Measurements from ENCODE around the gene SGCE.

SGCE gene

GRCh38 chr7:94634502-94634901 is 21.4 kb downstream of the SGCE start:
- no peak for TF ChIP-seq ZFX (IDR thresholded peaks at IDR 0.05; ENCODE audit: borderline replicate concordance)
- TF ChIP-seq, protein P1, sequence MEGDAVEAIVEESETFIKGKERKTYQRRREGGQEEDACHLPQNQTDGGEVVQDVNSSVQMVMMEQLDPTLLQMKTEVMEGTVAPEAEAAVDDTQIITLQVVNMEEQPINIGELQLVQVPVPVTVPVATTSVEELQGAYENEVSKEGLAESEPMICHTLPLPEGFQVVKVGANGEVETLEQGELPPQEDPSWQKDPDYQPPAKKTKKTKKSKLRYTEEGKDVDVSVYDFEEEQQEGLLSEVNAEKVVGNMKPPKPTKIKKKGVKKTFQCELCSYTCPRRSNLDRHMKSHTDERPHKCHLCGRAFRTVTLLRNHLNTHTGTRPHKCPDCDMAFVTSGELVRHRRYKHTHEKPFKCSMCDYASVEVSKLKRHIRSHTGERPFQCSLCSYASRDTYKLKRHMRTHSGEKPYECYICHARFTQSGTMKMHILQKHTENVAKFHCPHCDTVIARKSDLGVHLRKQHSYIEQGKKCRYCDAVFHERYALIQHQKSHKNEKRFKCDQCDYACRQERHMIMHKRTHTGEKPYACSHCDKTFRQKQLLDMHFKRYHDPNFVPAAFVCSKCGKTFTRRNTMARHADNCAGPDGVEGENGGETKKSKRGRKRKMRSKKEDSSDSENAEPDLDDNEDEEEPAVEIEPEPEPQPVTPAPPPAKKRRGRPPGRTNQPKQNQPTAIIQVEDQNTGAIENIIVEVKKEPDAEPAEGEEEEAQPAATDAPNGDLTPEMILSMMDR (IDR thresholded peaks at IDR 0.05): no peak
- H3K27ac ChIP-seq: no peak overlapping the region

DNA sequence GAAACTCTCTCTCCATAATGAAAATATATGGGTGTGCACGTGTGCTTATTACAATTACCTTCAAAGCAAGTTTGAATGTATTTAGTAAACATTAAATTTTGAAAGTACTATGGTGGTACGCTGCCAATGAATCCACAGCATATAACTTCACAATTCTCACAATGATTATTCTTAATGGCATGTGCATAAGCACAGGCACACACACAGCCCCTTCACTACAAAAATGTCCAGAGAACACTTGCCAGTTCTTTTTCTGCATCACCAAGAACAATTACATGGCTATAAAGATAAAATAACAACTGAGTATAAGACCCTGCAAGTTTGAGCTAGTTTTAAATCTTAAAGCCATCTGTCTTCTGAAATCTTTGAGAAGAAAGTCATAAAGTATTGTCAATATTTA is 22.2 kb downstream of the SGCE start:
- TF ChIP-seq ZFX (IDR thresholded peaks at IDR 0.05; ENCODE audit: borderline replicate concordance): no peak
- TF ChIP-seq, protein P1 (IDR thresholded peaks at IDR 0.05): no peak
- H3K27ac ChIP-seq: no peak overlapping the region

- TF ChIP-seq ZFX (IDR thresholded peaks at IDR 0.05; ENCODE audit: borderline replicate concordance): no peak
- TF ChIP-seq, protein P1 (IDR thresholded peaks at IDR 0.05): no peak
- H3K27ac ChIP-seq: no peak overlapping the region
Observed at GRCh38 chr7:94633014-94633341, 23.0 kb downstream of the SGCE start.

DNA sequence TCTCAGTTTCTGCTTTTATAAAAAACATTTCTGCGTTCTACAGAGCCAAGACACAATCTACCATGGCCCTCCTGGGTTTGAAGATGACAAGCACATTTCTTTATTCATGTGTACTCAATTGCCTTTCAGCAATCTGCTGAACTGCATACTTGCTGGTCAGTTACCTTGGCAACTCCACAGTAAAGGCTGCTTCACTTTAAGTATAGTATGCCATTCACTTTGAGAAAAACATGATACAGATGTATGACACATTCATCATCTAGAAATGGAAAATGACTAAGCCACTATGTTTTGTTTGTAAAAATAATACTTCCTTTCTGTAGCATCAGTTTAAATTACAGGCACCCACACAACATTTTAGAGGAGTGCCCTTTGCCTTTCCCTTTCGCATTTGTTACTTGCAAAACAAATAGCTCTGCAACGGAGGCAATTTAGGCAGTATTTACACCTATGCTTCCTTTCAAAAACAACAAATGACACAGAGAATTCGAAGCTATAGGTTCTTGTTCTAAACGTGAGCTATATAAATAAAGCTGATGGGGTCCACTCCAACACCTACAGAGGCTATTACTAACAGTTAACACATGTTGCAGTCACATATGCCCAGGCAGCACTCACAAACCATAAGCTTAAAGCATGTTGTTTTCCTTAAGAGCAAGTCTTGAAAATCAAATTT is 23.5 kb downstream of the SGCE start:
- TF ChIP-seq, protein P1 (IDR thresholded peaks at IDR 0.05): no peak
- no peak for TF ChIP-seq ZFX (IDR thresholded peaks at IDR 0.05; ENCODE audit: borderline replicate concordance)
- H3K27ac ChIP-seq: no peak overlapping the region

DNA sequence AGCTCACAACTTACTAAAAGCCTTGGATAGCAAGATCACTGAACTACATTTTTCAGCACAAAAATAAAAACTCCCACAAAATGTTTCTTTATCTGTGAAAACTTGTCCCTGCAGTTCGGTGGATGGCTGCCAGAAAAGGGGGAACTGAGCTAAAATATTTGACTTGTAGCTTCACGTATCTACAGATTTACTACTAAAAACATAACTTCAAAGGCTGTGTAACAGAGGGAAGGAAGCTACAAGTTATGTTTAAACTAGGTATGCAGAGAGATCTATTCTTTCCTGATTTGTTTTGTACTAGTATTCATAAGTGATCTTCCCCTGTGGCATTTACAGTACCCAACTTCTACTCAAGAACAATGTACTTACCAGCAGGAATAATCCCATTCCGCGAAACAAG is 25.1 kb downstream of the SGCE start:
- TF ChIP-seq ZFX (IDR thresholded peaks at IDR 0.05; ENCODE audit: borderline replicate concordance): no peak
- TF ChIP-seq, protein P1 (IDR thresholded peaks at IDR 0.05): no peak
- H3K27ac ChIP-seq: no peak overlapping the region

- no peak overlapping the region for H3K27ac ChIP-seq
Observed at GRCh38 chr7:94623820-94624219, 32.1 kb downstream of the SGCE start.

GRCh38 chr7:94621120-94621519 is 34.8 kb downstream of the SGCE start:
- TF ChIP-seq ZFX (IDR thresholded peaks at IDR 0.05; ENCODE audit: borderline replicate concordance): no peak
- TF ChIP-seq, protein P1 (IDR thresholded peaks at IDR 0.05): no peak
- H3K27ac ChIP-seq: no peak overlapping the region

More at GRCh38 chr7:94623820-94624219, 32.1 kb downstream of the SGCE start:
- TF ChIP-seq ZFX (IDR thresholded peaks at IDR 0.05; ENCODE audit: borderline replicate concordance): no peak
- TF ChIP-seq, protein P1 (IDR thresholded peaks at IDR 0.05): no peak

Data from 22Rv1 (cell line).